Suprapubic skin (tissue), 3 donors: ENCODE measurements around the gene SUSD6.

Experiments
- CTCF ChIP-seq, 2 donors: fragments of 200-600 bp in 1 of 2; fragments of 450-650 bp in 1 of 2; sonication (generic) in 1 of 2; IDR thresholded peaks; one replicate each; pipeline ENCODE4 v1.5.1; 2016 to 2019; ENCODE audit warnings: antibody characterized with exemption in 2 of 2, mild to moderate bottlenecking in 1 of 2, moderate library complexity in 1 of 2
- POLR2A ChIP-seq, 2 donors: fragments of 450-650 bp; IDR thresholded peaks; one replicate each; pipeline ENCODE4 v1.6.1; 2017; ENCODE audit warnings: antibody characterized with exemption in 2 of 2, mild to moderate bottlenecking in 2 of 2, moderate library complexity in 2 of 2

- TF ChIP-seq POLR2A (IDR thresholded peaks at IDR 0.05) (no peak), CTCF (IDR thresholded peaks at IDR 0.05) (no peak)
Observed at GRCh38 chr14:69587389-69587788, 24.0 kb upstream of the SUSD6 start.
